Measurements from ENCODE around the gene ETFB. TPM values are rescaled to one million over a fixed set of nuclear protein-coding genes. Genes with fewer than 3 reads are reported as not detected.

ETFB gene
- total and polyA plus RNA-seq, 10 of the 15 experiments (the other 5 are each of a cell fraction or from before 2014, with no cell fraction given) = 15.1 to 166 (median 87.8) TPM

DNA sequence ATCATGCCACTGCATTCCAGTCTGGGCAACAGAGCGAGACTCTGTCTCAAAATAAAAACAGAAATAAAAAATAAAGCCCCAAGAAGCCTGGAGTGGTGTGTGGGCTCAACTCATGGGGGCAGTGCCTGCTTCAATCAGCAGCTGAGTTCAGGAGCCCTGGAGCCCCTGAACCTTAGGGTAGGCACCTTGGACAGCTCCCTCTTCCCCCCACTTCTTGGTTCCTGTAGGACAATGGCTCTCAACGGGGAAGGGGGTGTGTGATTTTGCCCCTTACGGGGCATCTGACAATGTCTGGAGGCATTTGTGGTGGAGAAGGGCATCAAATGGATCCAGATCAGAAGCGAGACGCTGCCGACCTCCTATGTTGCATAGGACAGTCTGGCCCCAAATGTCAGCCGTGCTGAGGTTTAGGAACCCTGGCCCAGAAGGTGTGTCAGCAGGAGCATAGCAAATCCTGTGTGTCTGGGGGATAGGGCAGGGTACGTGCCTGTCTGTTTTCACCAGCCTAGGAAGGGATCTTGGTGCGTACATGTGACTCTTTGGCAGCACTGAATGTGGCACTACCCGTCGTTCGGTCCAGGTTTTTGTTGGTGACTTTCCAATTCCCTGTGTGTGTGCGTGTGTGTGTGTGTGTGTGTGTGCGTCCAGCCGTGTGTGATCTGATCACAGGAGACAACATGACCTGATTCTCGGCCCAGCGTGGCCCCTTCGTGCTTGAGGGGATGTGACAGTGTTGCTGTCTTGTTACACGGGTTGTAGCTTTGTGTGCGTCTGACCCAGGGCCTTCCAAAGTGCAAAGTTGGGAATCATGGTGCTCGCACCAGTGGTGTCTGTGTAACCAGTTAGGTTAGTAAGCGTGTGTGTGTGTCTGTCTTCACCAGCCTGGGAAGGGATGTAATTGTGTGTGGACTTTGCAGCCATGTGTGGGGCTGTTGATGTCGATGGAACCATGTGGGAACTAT lies 47.2 kb downstream of the ETFB start:
- no peak overlapping the region for H3K4me3 ChIP-seq
- no peak overlapping the region for H2AFZ ChIP-seq (ENCODE audit: control insufficient read depth, low read depth, low read length)
- in situ Hi-C loops (cut with MboI) (no loop called here), intact Hi-C loops (cut with micrococcal nuclease; ENCODE audit: unreplicated experiment) (no loop called here)
- ChIA-PET SMC1A (ENCODE audit: uncharacterized antibody, unreplicated experiment) (no interaction called here), CTCF (no interaction called here), RAD21 (ENCODE audit: unreplicated experiment) (no interaction called here), POLR2A (no interaction called here)
- H3K9me3 ChIP-seq (replicated peaks; ENCODE audit: control insufficient read depth, insufficient read depth, low read length) = no peaks in the 10 kb centered on the region; the same call in 2 of the 3 replicates
- no peak overlapping the region for H3K4me2 ChIP-seq (ENCODE audit: control insufficient read depth, insufficient read depth)
- H3K27me3 ChIP-seq (replicated peaks in 1 of 2; ENCODE audit: control insufficient read depth in 2 of 2, insufficient read depth in 2 of 2, low read length in 1 of 2) = peaks cover 0 to 5% of the 10 kb centered on the region in 2 experiments; a peak in 1 of 4 replicates
- FAIRE-seq (no peak), DNase-seq (ENCODE audit: low read depth, low spot score) (no peak), ATAC-seq (no peak)
- H3K79me2 ChIP-seq (ENCODE audit: control insufficient read depth, insufficient read depth, low read length) = no peaks in the 10 kb centered on the region
- H3K36me3 ChIP-seq (ENCODE audit: control insufficient read depth in 2 of 2, insufficient read depth in 2 of 2, low read length in 1 of 2) = no peaks in the 10 kb centered on the region
- H3K4me1 ChIP-seq (ENCODE audit: control insufficient read depth, insufficient read depth, low read length) = no peaks in the 10 kb centered on the region
- WGBS (ENCODE audit: insufficient coverage, insufficient replicate concordance, low lambda C conversion rate, missing lambda C conversion rate) = 29% methylated on average over 23 of the region's 23 CpGs
- H3K27ac ChIP-seq (ENCODE audit: control insufficient read depth, insufficient read depth) = no peak overlapping the region
- no peaks in the 10 kb centered on the region for H4K20me1 ChIP-seq (ENCODE audit: control insufficient read depth, insufficient read depth)
- BruUV-seq (replicated peaks) = no TSS peak
- no peak overlapping the region for H3K9ac ChIP-seq (ENCODE audit: control insufficient read depth, insufficient read depth, low read length)
- TF ChIP-seq CHD2 (IDR thresholded peaks at IDR 0.05; ENCODE audit: borderline replicate concordance, low read depth, low read length) = no peak
- TF ChIP-seq, protein P1, sequence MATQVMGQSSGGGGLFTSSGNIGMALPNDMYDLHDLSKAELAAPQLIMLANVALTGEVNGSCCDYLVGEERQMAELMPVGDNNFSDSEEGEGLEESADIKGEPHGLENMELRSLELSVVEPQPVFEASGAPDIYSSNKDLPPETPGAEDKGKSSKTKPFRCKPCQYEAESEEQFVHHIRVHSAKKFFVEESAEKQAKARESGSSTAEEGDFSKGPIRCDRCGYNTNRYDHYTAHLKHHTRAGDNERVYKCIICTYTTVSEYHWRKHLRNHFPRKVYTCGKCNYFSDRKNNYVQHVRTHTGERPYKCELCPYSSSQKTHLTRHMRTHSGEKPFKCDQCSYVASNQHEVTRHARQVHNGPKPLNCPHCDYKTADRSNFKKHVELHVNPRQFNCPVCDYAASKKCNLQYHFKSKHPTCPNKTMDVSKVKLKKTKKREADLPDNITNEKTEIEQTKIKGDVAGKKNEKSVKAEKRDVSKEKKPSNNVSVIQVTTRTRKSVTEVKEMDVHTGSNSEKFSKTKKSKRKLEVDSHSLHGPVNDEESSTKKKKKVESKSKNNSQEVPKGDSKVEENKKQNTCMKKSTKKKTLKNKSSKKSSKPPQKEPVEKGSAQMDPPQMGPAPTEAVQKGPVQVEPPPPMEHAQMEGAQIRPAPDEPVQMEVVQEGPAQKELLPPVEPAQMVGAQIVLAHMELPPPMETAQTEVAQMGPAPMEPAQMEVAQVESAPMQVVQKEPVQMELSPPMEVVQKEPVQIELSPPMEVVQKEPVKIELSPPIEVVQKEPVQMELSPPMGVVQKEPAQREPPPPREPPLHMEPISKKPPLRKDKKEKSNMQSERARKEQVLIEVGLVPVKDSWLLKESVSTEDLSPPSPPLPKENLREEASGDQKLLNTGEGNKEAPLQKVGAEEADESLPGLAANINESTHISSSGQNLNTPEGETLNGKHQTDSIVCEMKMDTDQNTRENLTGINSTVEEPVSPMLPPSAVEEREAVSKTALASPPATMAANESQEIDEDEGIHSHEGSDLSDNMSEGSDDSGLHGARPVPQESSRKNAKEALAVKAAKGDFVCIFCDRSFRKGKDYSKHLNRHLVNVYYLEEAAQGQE (IDR thresholded peaks at IDR 0.05; ENCODE audit: low read depth, low read length) = peak; percentile 78; the same call in 1 of the 2 replicates
